SK-N-SH (cell line): ENCODE results near the gene UBE2D2. TPM values are rescaled to one million over a fixed set of nuclear protein-coding genes. Genes with fewer than 3 reads are reported as not detected.

ENCODE experiments used
- CTCF ChIA-PET: fragments of 300-600, 350-600 bp; formaldehyde crosslinking; extraction: SDS; loops from one replicate; lab custom pipeline; 2021; lab: Yijun Ruan, JAX
- POLR2A ChIA-PET: fragments of 350-600 bp; sonication (Branson Sonifier 250); formaldehyde crosslinking; extraction: SDS; loops from one replicate; lab custom pipeline; 2020; ENCODE audit warnings: antibody characterized with exemption, inconsistent platforms; lab: Yijun Ruan, JAX
- DNase-seq: peaks from one replicate; pipeline ENCODE4 v3.0.0; 2012
- H2AFZ ChIP-seq: fragments of 200-600 bp; sonication (generic); 2 replicates; pipeline ENCODE4 v1.8.1; 2016; ENCODE audit warnings: antibody characterized with exemption, mild to moderate bottlenecking, low read depth
- H3F3A ChIP-seq: fragments of 200-600 bp; sonication (generic); replicated peaks from 2 replicates; pipeline ENCODE3; 2016; ENCODE audit warnings: antibody characterized with exemption, mild to moderate bottlenecking; ENCODE audit not compliant: insufficient read depth
- H3K27ac ChIP-seq, 2 experiments: fragments of 200-500 bp in 1 of 2; fragments of 200-600 bp in 1 of 2; sonication (Bioruptor generic) in 1 of 2; sonication (generic), shearing (Covaris generic) in 1 of 2; 2 replicates each; pipeline versions ENCODE4 v1.5.1 to v1.6.1; 2014 to 2016; ENCODE audit warnings: low read depth in 2 of 2, inconsistent platforms in 1 of 2, low read length in 1 of 2, mild to moderate bottlenecking in 1 of 2, mixed read lengths in 1 of 2
- H3K27me3 ChIP-seq: fragments of 200-600 bp; sonication (generic), shearing (Covaris generic); 2 replicates; pipeline ENCODE4 v1.6.1; 2016; ENCODE audit warnings: mixed run types; ENCODE audit not compliant: insufficient read depth
- H3K36me3 ChIP-seq, 2 experiments: fragments of 200-500 bp in 1 of 2; fragments of 200-600 bp in 1 of 2; sonication (Bioruptor generic) in 1 of 2; sonication (generic) in 1 of 2; replicated peaks in 1 of 2; 2 replicates each; pipeline versions ENCODE3 to v1.5.1; 2014 to 2016; ENCODE audit warnings: low read length in 1 of 2, mild to moderate bottlenecking in 1 of 2; ENCODE audit not compliant: insufficient read depth in 2 of 2, control insufficient read depth in 1 of 2
- H3K4me1 ChIP-seq, 2 experiments: fragments of 200-500 bp in 1 of 2; fragments of 200-600 bp in 1 of 2; sonication (Bioruptor generic) in 1 of 2; sonication (generic), shearing (Covaris generic) in 1 of 2; 2 replicates each; pipeline versions ENCODE4 v1.5.1 to v1.6.1; 2014 to 2016; ENCODE audit warnings: low read depth in 1 of 2, low read length in 1 of 2, mixed run types in 1 of 2; ENCODE audit not compliant: insufficient read depth in 2 of 2, control insufficient read depth in 1 of 2
- H3K4me2 ChIP-seq: fragments of 200-600 bp; sonication (generic), shearing (Covaris generic); 2 replicates; pipeline ENCODE4 v1.6.1; 2017; ENCODE audit warnings: mixed run types
- H3K4me3 ChIP-seq, 2 experiments: fragments of 200-500 bp in 1 of 2; fragments of 200-600 bp in 1 of 2; sonication (Bioruptor generic) in 1 of 2; sonication (generic), shearing (Covaris generic) in 1 of 2; 2 replicates each; pipeline versions ENCODE4 v1.5.1 to v1.8.1; 2014 to 2016; ENCODE audit warnings: low read depth in 2 of 2, inconsistent platforms in 1 of 2, low read length in 1 of 2, mild to moderate bottlenecking in 1 of 2, mixed read lengths in 1 of 2, moderate library complexity in 1 of 2
- H3K79me2 ChIP-seq: fragments of 200-600 bp; sonication (generic); 2 replicates; pipeline ENCODE4 v1.8.1; 2017; ENCODE audit warnings: mild to moderate bottlenecking; ENCODE audit not compliant: insufficient read depth
- H3K9ac ChIP-seq: fragments of 200-600 bp; sonication (generic); 2 replicates; pipeline ENCODE4 v1.6.1; 2017; ENCODE audit warnings: mixed run types
- H3K9me2 ChIP-seq: fragments of 200-600 bp; sonication (generic); 2 replicates; pipeline ENCODE4 v1.6.1; 2017; ENCODE audit warnings: mixed run types
- H3K9me3 ChIP-seq: fragments of 200-600 bp; sonication (generic); 2 replicates; pipeline ENCODE4 v1.6.1; 2017; ENCODE audit warnings: mixed run types, mild to moderate bottlenecking, moderate library complexity
- H4K20me1 ChIP-seq: fragments of 200-600 bp; sonication (generic); 2 replicates; pipeline ENCODE4 v1.6.1; 2017; ENCODE audit warnings: mild to moderate bottlenecking, mixed run types; ENCODE audit not compliant: insufficient read depth
- CHD2 ChIP-seq: fragments of 150-350 bp; IDR thresholded peaks from 2 replicates; pipeline ENCODE4 v1.6.1; 2018; ENCODE audit warnings: low read length; ENCODE audit not compliant: partially characterized antibody
- EZH2phosphoT487 ChIP-seq: fragments of 200-600 bp; sonication (generic); IDR thresholded peaks from 2 replicates; pipeline ENCODE4 v1.6.1; 2017; ENCODE audit warnings: low read depth, mixed run types, mild to moderate bottlenecking, antibody characterized with exemption, moderate library complexity, borderline replicate concordance
- FOXM1 ChIP-seq: IDR thresholded peaks from 2 replicates; pipeline ENCODE4 v1.4.0; 2012; ENCODE audit warnings: low read depth, mild to moderate bottlenecking
- JUND ChIP-seq: IDR thresholded peaks from 2 replicates; pipeline ENCODE4 v1.4.0; 2012
- MAX ChIP-seq: IDR thresholded peaks from 2 replicates; pipeline ENCODE4 v1.4.0; 2012; ENCODE audit warnings: low read depth
- MEF2A ChIP-seq: IDR thresholded peaks from 2 replicates; pipeline ENCODE4 v1.4.0; 2012; ENCODE audit warnings: low read depth, borderline replicate concordance
- MXI1 ChIP-seq: IDR thresholded peaks from 2 replicates; pipeline ENCODE4 v1.6.1; 2012; ENCODE audit warnings: mild to moderate bottlenecking, low read depth, low read length, improper control_type of control experiment
- NRF1 ChIP-seq: IDR thresholded peaks from 2 replicates; pipeline ENCODE4 v1.6.1; 2012; ENCODE audit warnings: low read depth, mild to moderate bottlenecking, low read length
- PBX3 ChIP-seq: IDR thresholded peaks from 2 replicates; pipeline ENCODE4; 2012
- RAD21 ChIP-seq: IDR thresholded peaks from 2 replicates; pipeline ENCODE4 v1.6.1; 2012; ENCODE audit warnings: mild to moderate bottlenecking, low read length
- RCOR1 ChIP-seq: fragments of 150-350 bp; IDR thresholded peaks from 2 replicates; pipeline ENCODE4 v1.6.1; 2017; ENCODE audit warnings: antibody characterized with exemption, low read length
- REST ChIP-seq: IDR thresholded peaks from 2 replicates; pipeline ENCODE4 v1.6.1; 2012; ENCODE audit warnings: mild to moderate bottlenecking, low read depth, low read length, moderate library complexity
- RFX5 ChIP-seq: IDR thresholded peaks from 2 replicates; pipeline ENCODE4 v1.6.1; 2012; ENCODE audit warnings: mild to moderate bottlenecking, improper control_type of control experiment, low read length
- SMC3 ChIP-seq: IDR thresholded peaks from 2 replicates; pipeline ENCODE4 v1.6.1; 2012; ENCODE audit warnings: low read depth, low read length, improper control_type of control experiment
- TCF12 ChIP-seq: IDR thresholded peaks from 2 replicates; pipeline ENCODE4 v1.4.0; 2012
- USF1 ChIP-seq: IDR thresholded peaks from 2 replicates; pipeline ENCODE4 v1.4.0; 2012; ENCODE audit warnings: low read depth, borderline replicate concordance
- YY1 ChIP-seq: IDR thresholded peaks from 2 replicates; pipeline ENCODE4 v1.4.0; 2012; ENCODE audit warnings: low read depth, mild to moderate bottlenecking
- ZBTB33 ChIP-seq: IDR thresholded peaks from 2 replicates; pipeline ENCODE4 v1.4.0; 2012; ENCODE audit warnings: low read depth, borderline replicate concordance
- WGBS: methylation state at CpG from one replicate; pipeline ENCODE4 v1.1.6; 2017; ENCODE audit warnings: low lambda C conversion rate; 5-methylcytosine and 5-hydroxymethylcytosine counted together
- polyA plus RNA-seq, 3 experiments: library from polyadenylated mRNA; depleted of rRNA; stranded (reverse); fragments of >200 nt; gene quantifications; 2 replicates each; pipeline ENCODE4 v1.2.3, GENCODE V29; 2012

Gene UBE2D2
- polyA plus RNA-seq, 1 of the 3 experiments (the other 2 are of a cell fraction), result 24.5 TPM

GRCh38 chr5:139569270-139569955, 8.3 kb downstream of the UBE2D2 start (continued):
- TF ChIP-seq YY1, result no peak
- TF ChIP-seq JUND, result no peak
- TF ChIP-seq TCF12, result no peak

- Histone ChIP-seq H2AFZ (no peak overlapping the region), H4K20me1 (peaks cover 95% of the 10 kb centered on the region), H3K4me1 (no peaks in the 10 kb centered on the region; a peak in 1 of 4 replicates), H3K9ac (no peak overlapping the region), H3K9me3 (no peaks in the 10 kb centered on the region), H3K79me2 (peaks cover 100% of the 10 kb centered on the region), H3K9me2 (no peaks in the 10 kb centered on the region), H3F3A (peaks cover 33% of the 10 kb centered on the region), H3K4me3 (no peak overlapping the region), H3K27ac (no peak overlapping the region), H3K36me3 (peaks cover 0 to 34% of the 10 kb centered on the region in 2 experiments), H3K27me3 (no peaks in the 10 kb centered on the region), H3K4me2 (no peak overlapping the region)
- 94% methylated on average over 3 of the region's 3 CpGs for WGBS
- POLR2A ChIA-PET, result no interaction called here
- DNase-seq, result no peak
- TF ChIP-seq MEF2A, result no peak
- TF ChIP-seq REST, result no peak
- no peak for TF ChIP-seq MXI1
- no peak for TF ChIP-seq RCOR1
- TF ChIP-seq YY1, result no peak
- TF ChIP-seq ZBTB33, result no peak
- no peak for TF ChIP-seq RFX5
- no peak for TF ChIP-seq EZH2phosphoT487
- TF ChIP-seq SMC3, result no peak
- no peak for TF ChIP-seq CHD2
- no peak for TF ChIP-seq FOXM1
- TF ChIP-seq MAX, result no peak
- TF ChIP-seq USF1, result no peak
- no peak for TF ChIP-seq NRF1
- no peak for TF ChIP-seq PBX3
- TF ChIP-seq RAD21, result no peak
- CTCF ChIA-PET, result interaction anchor here (0.9 to 1.5 kb wide), 3 partner anchors 53 to 149 kb away, joined by 3 to 4 read pairs (median 4); no protein-coding TSS in a partner anchor
These were observed 10.4 kb downstream of the UBE2D2 start for GRCh38 chr5:139571543-139571942.
